OCI-LY1 (cell line): ENCODE results near the gene CCRL2.

Experiments
- H2AFZ ChIP-seq: fragments of 200-600 bp; sonication (generic), shearing (Covaris generic); 2 replicates; pipeline ENCODE4 v1.6.0; 2014; ENCODE audit warnings: antibody characterized with exemption, mild to moderate bottlenecking, low read length
- H3F3A ChIP-seq: fragments of 200-600 bp; sonication (generic), shearing (Covaris generic); 2 replicates; pipeline ENCODE4 v1.6.0; 2014; ENCODE audit warnings: mild to moderate bottlenecking, antibody characterized with exemption, low read length, moderate library complexity; ENCODE audit not compliant: insufficient read depth
- H3K27ac ChIP-seq: fragments of 200-600 bp; sonication (generic); 2 replicates; pipeline ENCODE4 v1.5.1; 2014; ENCODE audit warnings: low read length, mixed run types, mild to moderate bottlenecking, low read depth; ENCODE audit not compliant: poor library complexity, severe bottlenecking
- H3K27me3 ChIP-seq: fragments of 200-600 bp; sonication (generic); 2 replicates; pipeline ENCODE4 v1.6.0; 2014; ENCODE audit warnings: antibody characterized with exemption, mild to moderate bottlenecking, low read length, moderate library complexity; ENCODE audit not compliant: insufficient read depth
- H3K36me3 ChIP-seq: fragments of 200-600 bp; sonication (generic); 2 replicates; pipeline ENCODE4 v1.6.1; 2014; ENCODE audit warnings: mild to moderate bottlenecking, antibody characterized with exemption, low read length, moderate library complexity, mixed read lengths; ENCODE audit not compliant: insufficient read depth
- H3K4me1 ChIP-seq: fragments of 200-600 bp; sonication (generic); 2 replicates; pipeline ENCODE4 v1.5.1; 2014; ENCODE audit warnings: mild to moderate bottlenecking, low read length, moderate library complexity; ENCODE audit not compliant: insufficient read depth, severe bottlenecking
- H3K4me2 ChIP-seq: fragments of 200-600 bp; sonication (generic), shearing (Covaris generic); 2 replicates; pipeline ENCODE4 v1.6.1; 2014; ENCODE audit warnings: low read length
- H3K4me3 ChIP-seq: fragments of 200-600 bp; sonication (generic); 2 replicates; pipeline ENCODE4 v1.5.1; 2014; ENCODE audit warnings: low read length, low read depth, mild to moderate bottlenecking, mixed read lengths; ENCODE audit not compliant: poor library complexity, severe bottlenecking
- H3K79me2 ChIP-seq: fragments of 200-600 bp; shearing (Covaris generic); 2 replicates; pipeline ENCODE4 v1.6.1; 2016; ENCODE audit warnings: mixed run types, low read length, mixed read lengths; ENCODE audit not compliant: insufficient read depth
- H3K9ac ChIP-seq: fragments of 200-600 bp; sonication (generic), shearing (Covaris generic); 2 replicates; pipeline ENCODE4 v1.6.1; 2014; ENCODE audit warnings: mild to moderate bottlenecking, low read length, mixed read lengths
- H3K9me2 ChIP-seq: fragments of 200-600 bp; sonication (generic), shearing (Covaris generic); 2 replicates; pipeline ENCODE4 v1.6.1; 2014; ENCODE audit warnings: low read depth, mild to moderate bottlenecking, low read length, mixed read lengths
- H3K9me3 ChIP-seq: fragments of 200-600 bp; shearing (Covaris generic); 2 replicates; pipeline ENCODE4 v1.6.1; 2014; ENCODE audit warnings: low read length, mixed read lengths
- H4K20me1 ChIP-seq: fragments of 200-600 bp; sonication (generic), shearing (Covaris generic); 2 replicates; pipeline ENCODE4 v1.6.0; 2016; ENCODE audit warnings: mild to moderate bottlenecking, low read length; ENCODE audit not compliant: insufficient read depth
- EZH2 ChIP-seq: fragments of 200-600 bp; sonication (generic), shearing (Covaris generic); IDR thresholded peaks from 2 replicates; pipeline ENCODE4 v1.8.0; 2017; ENCODE audit warnings: borderline replicate concordance, mixed run types, mild to moderate bottlenecking, antibody characterized with exemption, low read length, moderate library complexity, mixed read lengths
- TF ChIP-seq, protein P1 (sequence below): fragments of 200-600 bp; sonication (generic), shearing (Covaris generic); IDR thresholded peaks from 2 replicates; pipeline ENCODE4 v1.5.1; 2017; ENCODE audit warnings: mild to moderate bottlenecking, antibody characterized with exemption, low read length, moderate library complexity, mixed read lengths

CCRL2 gene

DNA sequence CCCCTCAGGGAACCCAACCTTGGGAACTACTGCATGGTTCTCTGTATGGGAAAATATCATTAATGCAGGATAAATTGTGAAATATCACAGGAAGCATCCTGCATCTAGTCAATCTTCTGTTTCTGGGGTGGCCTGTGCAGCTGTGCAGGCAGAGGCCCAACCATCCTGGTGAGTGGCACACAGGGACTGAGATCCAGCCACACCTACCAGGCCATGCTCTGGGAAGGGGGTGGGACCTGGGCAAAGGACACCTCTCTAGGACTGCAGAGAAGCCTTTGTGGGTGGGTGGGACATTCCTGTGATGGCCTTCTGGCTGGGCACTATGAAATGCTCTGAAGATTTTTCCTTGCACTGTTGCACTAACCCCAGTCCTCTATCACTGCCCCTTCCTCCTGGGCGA is 26.8 kb downstream of the CCRL2 start:
- Histone ChIP-seq H3K4me2 (no peak overlapping the region), H3K27me3 (no peaks in the 10 kb centered on the region; the same call in 1 of the 2 replicates), H4K20me1 (no peaks in the 10 kb centered on the region), H3K36me3 (no peaks in the 10 kb centered on the region), H3K9me2 (no peaks in the 10 kb centered on the region), H3K4me3 (no peak overlapping the region), H3K79me2 (no peaks in the 10 kb centered on the region), H3K27ac (no peak overlapping the region), H3K4me1 (no peaks in the 10 kb centered on the region), H3K9ac (no peak overlapping the region), H3K9me3 (no peaks in the 10 kb centered on the region), H3F3A (no peaks in the 10 kb centered on the region), H2AFZ (no peak overlapping the region)
- no peak for TF ChIP-seq EZH2
- TF ChIP-seq, protein P1, sequence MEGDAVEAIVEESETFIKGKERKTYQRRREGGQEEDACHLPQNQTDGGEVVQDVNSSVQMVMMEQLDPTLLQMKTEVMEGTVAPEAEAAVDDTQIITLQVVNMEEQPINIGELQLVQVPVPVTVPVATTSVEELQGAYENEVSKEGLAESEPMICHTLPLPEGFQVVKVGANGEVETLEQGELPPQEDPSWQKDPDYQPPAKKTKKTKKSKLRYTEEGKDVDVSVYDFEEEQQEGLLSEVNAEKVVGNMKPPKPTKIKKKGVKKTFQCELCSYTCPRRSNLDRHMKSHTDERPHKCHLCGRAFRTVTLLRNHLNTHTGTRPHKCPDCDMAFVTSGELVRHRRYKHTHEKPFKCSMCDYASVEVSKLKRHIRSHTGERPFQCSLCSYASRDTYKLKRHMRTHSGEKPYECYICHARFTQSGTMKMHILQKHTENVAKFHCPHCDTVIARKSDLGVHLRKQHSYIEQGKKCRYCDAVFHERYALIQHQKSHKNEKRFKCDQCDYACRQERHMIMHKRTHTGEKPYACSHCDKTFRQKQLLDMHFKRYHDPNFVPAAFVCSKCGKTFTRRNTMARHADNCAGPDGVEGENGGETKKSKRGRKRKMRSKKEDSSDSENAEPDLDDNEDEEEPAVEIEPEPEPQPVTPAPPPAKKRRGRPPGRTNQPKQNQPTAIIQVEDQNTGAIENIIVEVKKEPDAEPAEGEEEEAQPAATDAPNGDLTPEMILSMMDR, result no peak

DNA sequence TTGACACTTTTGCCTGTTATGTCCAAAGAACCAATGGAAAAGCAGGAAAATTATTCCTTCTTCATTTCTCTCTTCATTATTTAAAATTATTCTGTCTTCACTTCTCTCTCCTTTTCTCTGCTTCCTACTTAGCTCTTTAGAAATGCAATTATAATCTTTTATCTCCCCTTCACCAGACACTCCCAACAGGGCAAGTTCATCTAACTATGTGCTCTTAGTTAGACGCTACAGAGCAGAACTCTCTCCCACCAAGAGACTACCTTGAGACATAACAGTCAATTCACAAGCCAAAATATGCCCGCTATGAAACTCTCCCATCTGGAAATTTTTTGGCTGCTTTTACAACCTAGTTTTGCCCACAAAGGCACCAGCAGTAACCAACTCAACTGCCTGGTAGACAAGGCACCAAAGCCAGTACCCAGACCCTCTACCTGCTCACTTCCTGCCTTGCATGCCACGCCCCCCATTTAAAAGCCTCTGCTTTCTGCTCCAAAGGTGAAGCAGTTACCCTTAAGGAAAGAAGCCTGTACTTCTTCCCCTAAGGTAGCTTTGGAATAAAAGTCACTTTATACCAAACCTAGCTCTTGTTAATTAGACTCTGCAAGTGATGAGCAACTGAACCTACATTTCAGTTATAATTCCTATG is 28.1 kb downstream of the CCRL2 start:
- no peaks in the 10 kb centered on the region for H3K9me2 ChIP-seq
- no peaks in the 10 kb centered on the region for H3K79me2 ChIP-seq
- H3K27me3 ChIP-seq, result no peaks in the 10 kb centered on the region; the same call in 1 of the 2 replicates
- H3K4me2 ChIP-seq, result no peak overlapping the region
- H3K9me3 ChIP-seq, result no peaks in the 10 kb centered on the region
- no peak overlapping the region for H3K4me3 ChIP-seq
- no peak for TF ChIP-seq EZH2
- TF ChIP-seq, protein P1, result no peak
- no peaks in the 10 kb centered on the region for H4K20me1 ChIP-seq
- H3K27ac ChIP-seq, result no peak overlapping the region
- no peaks in the 10 kb centered on the region for H3F3A ChIP-seq
- no peak overlapping the region for H3K9ac ChIP-seq
- no peaks in the 10 kb centered on the region for H3K4me1 ChIP-seq
- no peaks in the 10 kb centered on the region for H3K36me3 ChIP-seq
- no peak overlapping the region for H2AFZ ChIP-seq

DNA sequence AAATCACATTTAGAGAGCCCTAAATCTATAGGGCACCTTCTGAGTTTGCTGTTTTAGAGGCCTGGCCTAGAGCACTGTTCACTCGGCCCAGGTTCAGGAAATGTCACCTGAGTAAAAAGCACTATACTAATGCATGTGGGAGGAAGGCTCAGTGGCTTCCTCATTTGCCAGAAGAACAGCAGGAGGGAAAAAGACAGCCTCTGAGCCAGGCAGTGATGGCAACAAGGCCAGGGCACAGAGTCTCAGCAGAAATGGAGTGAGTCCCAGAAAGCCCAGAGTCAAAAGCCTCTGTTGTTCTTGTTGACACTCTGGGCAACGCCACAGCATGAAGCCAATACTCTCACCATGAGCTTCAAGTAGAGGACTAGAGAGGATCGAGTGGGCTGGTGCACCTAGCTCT is 31.8 kb downstream of the CCRL2 start:
- no peaks in the 10 kb centered on the region for H3K4me1 ChIP-seq
- H3F3A ChIP-seq, result no peaks in the 10 kb centered on the region
- H3K9me2 ChIP-seq, result no peaks in the 10 kb centered on the region

More for the DNA sequence above, 31.8 kb downstream of the CCRL2 start:
- Histone ChIP-seq H3K27ac (no peak overlapping the region), H2AFZ (no peak overlapping the region), H3K4me3 (no peak overlapping the region), H3K27me3 (no peaks in the 10 kb centered on the region), H3K36me3 (no peaks in the 10 kb centered on the region), H3K79me2 (no peaks in the 10 kb centered on the region), H3K9me3 (no peaks in the 10 kb centered on the region), H3K4me2 (no peak overlapping the region), H4K20me1 (no peaks in the 10 kb centered on the region), H3K9ac (no peak overlapping the region)
- TF ChIP-seq, protein P1, result no peak
- TF ChIP-seq EZH2, result no peak
